Testis (tissue), 2 donors: ENCODE data around the gene NPHP1.

Experiments
- CTCF ChIP-seq, 3 experiments: fragments of 450-650 bp in 2 of 3; fragments of 200-600 bp in 1 of 3; sonication (generic) in 1 of 3; IDR thresholded peaks; one replicate each; pipeline ENCODE4 v1.5.1; 2016 to 2019; ENCODE audit warnings: antibody characterized with exemption in 3 of 3, mild to moderate bottlenecking in 2 of 3, moderate library complexity in 1 of 3
- POLR2A ChIP-seq: fragments of 450-650 bp; IDR thresholded peaks from one replicate; pipeline ENCODE4 v1.6.1; 2017; ENCODE audit warnings: antibody characterized with exemption, mild to moderate bottlenecking, moderate library complexity

GRCh38 chr2:110146945-110147332 is 57.9 kb downstream of the NPHP1 start:
- TF ChIP-seq CTCF (IDR thresholded peaks at IDR 0.05): no peak
- no peak for TF ChIP-seq POLR2A
